Lung (tissue), 12 donors: Measurements from ENCODE around the gene RELN. TPM values are rescaled to one million over a fixed set of nuclear protein-coding genes. Genes with fewer than 3 reads are reported as not detected.

ENCODE experiments used
- ATAC-seq: fragments of 200-7000 bp; cut with Tn5 transposase; one replicate; pipeline ENCODE4 v1.9.1; 2020; ENCODE audit warnings: moderate number of reproducible peaks; ENCODE audit not compliant: insufficient read depth, low FRiP score
- DNase-seq, 3 donors: peaks; one replicate each; pipeline ENCODE4 v3.0.0-alpha.2; 2013 to 2017
- H3K27ac ChIP-seq, 2 donors: one replicate each; pipeline ENCODE4 v1.5.1; 2013; ENCODE audit warnings: mild to moderate bottlenecking in 2 of 2, moderate library complexity in 2 of 2, control low read depth in 1 of 2, inconsistent platforms in 1 of 2, low read depth in 1 of 2, low read length in 1 of 2
- H3K27me3 ChIP-seq, 3 donors: one replicate each; pipeline ENCODE4 v1.5.1; 2013; ENCODE audit warnings: low read length in 2 of 3; ENCODE audit not compliant: control insufficient read depth in 3 of 3, insufficient read depth in 3 of 3
- H3K36me3 ChIP-seq, 4 donors: one replicate each; pipeline ENCODE4 v1.5.1; 2013; ENCODE audit warnings: low read length in 4 of 4, mild to moderate bottlenecking in 1 of 4, moderate library complexity in 1 of 4; ENCODE audit not compliant: control insufficient read depth in 4 of 4, insufficient read depth in 4 of 4
- H3K4me1 ChIP-seq, 5 donors: one replicate each; pipeline ENCODE4 v1.5.1; 2013; ENCODE audit warnings: low read length in 5 of 5, mild to moderate bottlenecking in 2 of 5, moderate library complexity in 1 of 5; ENCODE audit not compliant: control insufficient read depth in 5 of 5, insufficient read depth in 5 of 5
- H3K4me3 ChIP-seq: one replicate; pipeline ENCODE4 v1.5.1; 2013; ENCODE audit warnings: mild to moderate bottlenecking, control low read depth, moderate library complexity
- H3K9ac ChIP-seq, 2 donors: one replicate each; pipeline ENCODE4 v1.5.1; 2013; ENCODE audit warnings: low read length in 2 of 2, control low read depth in 1 of 2; ENCODE audit not compliant: insufficient read depth in 1 of 2
- H3K9me3 ChIP-seq, 4 donors: one replicate each; pipeline ENCODE4 v1.5.1; 2013; ENCODE audit warnings: low read length in 3 of 4, mild to moderate bottlenecking in 1 of 4, moderate library complexity in 1 of 4; ENCODE audit not compliant: control insufficient read depth in 4 of 4, insufficient read depth in 3 of 4
- WGBS, 2 donors: extraction: QIAGEN DNeasy Blood & Tissue Kit; methylation state at CpG; one replicate each; pipeline ENCODE4 v1.1.7; 2013; 5-methylcytosine and 5-hydroxymethylcytosine counted together
- polyA plus RNA-seq, 2 donors: library from polyadenylated mRNA; stranded (reverse); fragments of 200-250 nt; gene quantifications; one replicate each; pipeline ENCODE4 v1.2.1, GENCODE V29; 2013
- total RNA-seq, 2 donors: library from RNA; depleted of rRNA in 1 of 2; stranded (reverse); fragments of >200 nt in 1 of 2; gene quantifications; one replicate each; pipeline ENCODE4 v1.2.1, GENCODE V29; 2014 to 2021
- TF ChIP-seq, protein P1 (sequence below): IDR thresholded peaks from 2 replicates; pipeline ENCODE4 v1.5.1; 2012; ENCODE audit warnings: mild to moderate bottlenecking; ENCODE audit errors: control extremely low read depth, extremely low read depth
- donor health status: control.
- donor health status: control.
- donor health status: Bipolar disorder and iron deficiency.
- donor health status: healthy.
- donor health status: DM: yes; HTN: yes; CAD: no.

Gene RELN
- total and polyA plus RNA-seq, 4 donors, result 0.24 to 7.7 (median 2.0) TPM

DNA sequence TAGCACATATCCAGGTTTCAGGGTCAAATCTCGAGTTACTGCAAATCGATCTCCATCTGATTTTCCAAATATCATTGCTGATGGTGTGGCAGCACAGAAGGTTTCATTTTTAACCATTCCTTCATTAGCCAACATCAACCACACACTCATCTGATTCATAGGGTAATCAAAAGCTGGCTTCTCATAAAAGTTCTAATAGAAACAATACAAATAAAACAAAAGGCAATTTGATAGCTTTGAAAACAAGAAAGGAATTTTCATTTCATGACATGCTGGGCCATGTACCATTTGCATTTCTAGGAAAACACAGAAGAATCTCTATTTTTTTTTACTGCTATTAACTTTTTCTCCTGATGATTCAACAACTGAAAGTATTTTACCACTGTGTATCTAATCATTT, 395.8 kb downstream of the RELN start:
- 83 to 92% methylated on average over 2 of the region's 2 CpGs for WGBS, 2 donors
- Histone ChIP-seq H3K27me3 (no peaks in the 10 kb centered on the region), H3K9me3 (no peaks in the 10 kb centered on the region), H3K4me3 (no peak overlapping the region), H3K9ac (no peak overlapping the region), H3K27ac (no peak overlapping the region), H3K36me3 (no peaks in the 10 kb centered on the region), H3K4me1 (no peaks in the 10 kb centered on the region)
- DNase-seq, result no peak
- TF ChIP-seq, protein P1, sequence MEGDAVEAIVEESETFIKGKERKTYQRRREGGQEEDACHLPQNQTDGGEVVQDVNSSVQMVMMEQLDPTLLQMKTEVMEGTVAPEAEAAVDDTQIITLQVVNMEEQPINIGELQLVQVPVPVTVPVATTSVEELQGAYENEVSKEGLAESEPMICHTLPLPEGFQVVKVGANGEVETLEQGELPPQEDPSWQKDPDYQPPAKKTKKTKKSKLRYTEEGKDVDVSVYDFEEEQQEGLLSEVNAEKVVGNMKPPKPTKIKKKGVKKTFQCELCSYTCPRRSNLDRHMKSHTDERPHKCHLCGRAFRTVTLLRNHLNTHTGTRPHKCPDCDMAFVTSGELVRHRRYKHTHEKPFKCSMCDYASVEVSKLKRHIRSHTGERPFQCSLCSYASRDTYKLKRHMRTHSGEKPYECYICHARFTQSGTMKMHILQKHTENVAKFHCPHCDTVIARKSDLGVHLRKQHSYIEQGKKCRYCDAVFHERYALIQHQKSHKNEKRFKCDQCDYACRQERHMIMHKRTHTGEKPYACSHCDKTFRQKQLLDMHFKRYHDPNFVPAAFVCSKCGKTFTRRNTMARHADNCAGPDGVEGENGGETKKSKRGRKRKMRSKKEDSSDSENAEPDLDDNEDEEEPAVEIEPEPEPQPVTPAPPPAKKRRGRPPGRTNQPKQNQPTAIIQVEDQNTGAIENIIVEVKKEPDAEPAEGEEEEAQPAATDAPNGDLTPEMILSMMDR, result no peak
- no peak for ATAC-seq

DNA sequence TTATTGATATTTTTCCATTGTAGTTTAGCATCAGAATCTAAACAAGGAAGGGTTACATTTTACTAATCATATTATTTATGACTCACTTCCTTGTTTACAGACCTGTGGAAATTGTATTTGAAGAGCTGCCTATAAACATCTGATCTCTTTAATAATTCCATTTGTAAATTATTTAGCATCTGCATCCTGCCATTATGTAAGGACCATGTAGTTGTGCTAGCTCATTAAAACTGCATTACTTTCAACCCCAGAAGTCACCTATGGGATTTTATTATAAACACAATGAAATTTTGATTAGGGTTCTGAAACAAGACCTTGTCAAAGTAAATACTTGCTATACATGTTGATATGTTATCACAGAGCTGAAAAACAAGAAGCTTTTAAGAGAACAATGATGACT, 396.6 kb downstream of the RELN start:
- no peak for ATAC-seq
- no peaks in the 10 kb centered on the region for H3K9me3 ChIP-seq
- H3K4me1 ChIP-seq, result no peaks in the 10 kb centered on the region
- no peak for DNase-seq
- no peak overlapping the region for H3K27ac ChIP-seq
- TF ChIP-seq, protein P1, result no peak
- H3K36me3 ChIP-seq, result no peaks in the 10 kb centered on the region
- no peak overlapping the region for H3K9ac ChIP-seq
- H3K4me3 ChIP-seq, result no peak overlapping the region
- H3K27me3 ChIP-seq, result no peaks in the 10 kb centered on the region

DNA sequence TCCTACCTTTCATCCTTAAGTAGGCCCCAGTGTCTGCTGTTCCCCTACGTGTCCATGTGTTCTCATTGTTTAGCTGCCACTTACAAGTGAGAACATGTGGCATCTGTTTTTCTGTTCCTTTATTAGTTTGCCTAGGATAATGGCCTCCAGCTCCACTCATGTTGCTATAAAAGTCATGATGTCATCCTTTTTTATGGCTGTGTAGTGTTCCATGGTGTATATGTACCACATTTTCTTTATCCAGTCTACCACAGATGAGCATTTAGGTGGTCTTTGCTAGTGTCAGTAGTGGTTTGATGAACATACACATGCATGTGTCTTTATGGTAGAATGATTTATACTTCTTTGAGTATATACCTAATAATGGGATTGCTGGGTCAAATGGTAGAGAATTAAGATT, 397.3 kb downstream of the RELN start:
- Histone ChIP-seq H3K4me3 (no peak overlapping the region), H3K4me1 (no peaks in the 10 kb centered on the region), H3K36me3 (no peaks in the 10 kb centered on the region), H3K27me3 (no peaks in the 10 kb centered on the region), H3K9ac (no peak overlapping the region), H3K9me3 (no peaks in the 10 kb centered on the region), H3K27ac (no peak overlapping the region)
- 83 to 89% methylated on average over 1 of the region's 1 CpG for WGBS, 2 donors
- ATAC-seq (no peak), DNase-seq (no peak)
- TF ChIP-seq, protein P1, result no peak

DNA sequence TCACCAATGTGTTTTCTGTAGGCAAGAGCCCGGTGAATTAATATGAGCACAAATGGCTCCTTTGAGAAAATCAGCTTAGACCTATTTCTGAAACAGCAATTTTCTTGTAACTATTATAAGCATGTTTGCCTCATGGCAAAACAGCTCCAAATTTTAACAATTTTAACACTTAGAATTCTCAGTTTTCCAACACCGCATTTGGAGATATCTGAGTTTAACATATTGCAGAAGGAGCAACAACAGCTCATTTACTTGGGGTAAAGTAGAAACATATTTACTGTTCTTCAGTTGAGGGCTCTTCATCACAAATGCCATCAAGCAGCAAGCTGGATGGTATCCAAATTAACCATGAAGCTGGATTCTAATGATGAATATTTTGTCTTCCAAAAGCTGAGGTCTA, 409.4 kb downstream of the RELN start:
- Histone ChIP-seq H3K9me3 (no peaks in the 10 kb centered on the region), H3K36me3 (no peaks in the 10 kb centered on the region), H3K4me1 (no peaks in the 10 kb centered on the region), H3K9ac (no peak overlapping the region), H3K27ac (no peak overlapping the region), H3K27me3 (peaks cover 0 to 4% (median 0%) of the 10 kb centered on the region in 3 donors), H3K4me3 (no peak overlapping the region)
- ATAC-seq, result no peak
- WGBS, 2 donors, result 81 to 92% methylated on average over 2 of the region's 2 CpGs
- no peak for DNase-seq
- TF ChIP-seq, protein P1, result no peak
